Renal cortex interstitium (tissue), 3 donors: ENCODE measurements around the gene CAMK1D. TPM values are rescaled to one million over a fixed set of nuclear protein-coding genes. Genes with fewer than 3 reads are reported as not detected.

Source experiments
- polyA plus RNA-seq, 3 donors: library from polyadenylated mRNA; unstranded; fragments of 120-200 nt; gene quantifications; one replicate each; pipeline ENCODE4 v1.2.1, GENCODE V29; 2013; ENCODE audit not compliant: insufficient read length in 3 of 3

The CAMK1D gene
- polyA plus RNA-seq, 3 donors, result 10.5 to 13.0 (median 10.8) TPM

Other genes starting within 250 kb of the CAMK1D start
- gene SEC61A2, start 219.9 kb upstream of the CAMK1D start, polyA plus RNA-seq, result 10 to 100 TPM; 14.3 to 21.7 (median 17.8) TPM
- 10 to 100 TPM; 79.3 to 85.1 (median 84.8) TPM for gene NUDT5, start 153.7 kb upstream of the CAMK1D start, polyA plus RNA-seq
- 100 to 1,000 TPM; 105 to 141 (median 123) TPM for gene CDC123, start 153.4 kb upstream of the CAMK1D start, polyA plus RNA-seq